Muscle of back (tissue), 13 donors: Measurements from ENCODE around the gene ACHE. TPM values are rescaled to one million over a fixed set of nuclear protein-coding genes. Genes with fewer than 3 reads are reported as not detected.
"Not testable (repeated sequence)": the region's sequence is repeated elsewhere in the genome, so short reads cannot be mapped to it uniquely, and the experiment has no call there.

Experiments used
- DNase-seq, 3 donors: peaks; one replicate each; pipeline versions ENCODE4 v3.0.0 to v3.0.0-alpha.2; 2013
- long read RNA-seq, 9 donors: transcript quantifications; one replicate each; lab custom pipeline, GENCODE V29; 2026
- polyA plus RNA-seq, 10 donors: library from polyadenylated mRNA; unstranded; fragments of 120-200 nt; gene quantifications; one replicate each; pipeline ENCODE4 v1.2.1, GENCODE V29; 2013; ENCODE audit not compliant: insufficient read length in 10 of 10

Gene ACHE
- 10 to 100 TPM; 29.8 to 96.0 (median 59.5) TPM for polyA plus RNA-seq
- long read RNA-seq, donor 1, transcript ACHE-201 (5 exons, 2,168 nt) = major isoform, 9 of 33 reads
- long read RNA-seq, donor 1, partial matches to known transcripts = 13 of 33 reads
- long read RNA-seq, donor 1, other reads (novel, unspliced or antisense) = 6 of 33 reads
- long read RNA-seq, donor 2, transcript ACHE-201 (5 exons, 2,168 nt) = major isoform, 7 of 16 reads
- long read RNA-seq, donor 2, partial matches to known transcripts = 0 of 16 reads
- long read RNA-seq, donor 2, other reads (novel, unspliced or antisense) = 5 of 16 reads
- long read RNA-seq, donor 3 = 0 reads
- long read RNA-seq, donor 4, transcript ACHE-204 (4 exons, 2,218 nt) = major isoform, 5 of 19 reads
- long read RNA-seq, donor 4, partial matches to known transcripts = 10 of 19 reads
- long read RNA-seq, donor 4, other reads (novel, unspliced or antisense) = 0 of 19 reads
- long read RNA-seq, donor 5, transcript ACHE-204 (4 exons, 2,218 nt) = minor isoform, 5 of 27 reads
- long read RNA-seq, donor 5, transcript ACHE-201 (5 exons, 2,168 nt) = major isoform, 9 of 27 reads
- long read RNA-seq, donor 5, partial matches to known transcripts = 8 of 27 reads
- long read RNA-seq, donor 5, other reads (novel, unspliced or antisense) = 5 of 27 reads
- long read RNA-seq, donor 6, transcript ACHE-201 (5 exons, 2,168 nt) = major isoform, 12 of 34 reads
- long read RNA-seq, donor 6, transcript ACHE-204 (4 exons, 2,218 nt) = minor isoform, 8 of 34 reads
- long read RNA-seq, donor 6, partial matches to known transcripts = 5 of 34 reads
- long read RNA-seq, donor 6, other reads (novel, unspliced or antisense) = 9 of 34 reads
- long read RNA-seq, donor 7, partial matches to known transcripts = 0 of 5 reads
- long read RNA-seq, donor 7, other reads (novel, unspliced or antisense) = 0 of 5 reads
- long read RNA-seq, donor 8, partial matches to known transcripts = 6 of 8 reads
- long read RNA-seq, donor 8, other reads (novel, unspliced or antisense) = 0 of 8 reads
- long read RNA-seq, donor 9, partial matches to known transcripts = 0 of 4 reads
- long read RNA-seq, donor 9, other reads (novel, unspliced or antisense) = 0 of 4 reads

- no peak for DNase-seq
Observed at GRCh38 chr7:100895701-100895955, at the start of gene ACHE. ACHE (minus strand) TSS chr7:100895888; CDS start chr7:100894232, 1,656 bp downstream.

GRCh38 chr7:100944138-100944537, 48.5 kb upstream of the ACHE start:
- no peak for DNase-seq

- no peak for DNase-seq
Observed at GRCh38 chr7:100943693-100944092, 48.0 kb upstream of the ACHE start.

- DNase-seq = no peak
Observed at GRCh38 chr7:100942045-100942774, 46.5 kb upstream of the ACHE start.

- DNase-seq = not testable (repeated sequence)
Observed at GRCh38 chr7:100936167-100936566, 40.5 kb upstream of the ACHE start.

- not testable (repeated sequence) for DNase-seq
Observed at GRCh38 chr7:100935381-100935780, 39.7 kb upstream of the ACHE start.

GRCh38 chr7:100933734-100934133, 38.0 kb upstream of the ACHE start:
- no peak for DNase-seq

- no peak for DNase-seq
Observed at GRCh38 chr7:100929808-100930174, 34.1 kb upstream of the ACHE start.

GRCh38 chr7:100923616-100924015, 27.9 kb upstream of the ACHE start:
- not testable (repeated sequence) for DNase-seq

GRCh38 chr7:100921039-100921438, 25.4 kb upstream of the ACHE start:
- no peak for DNase-seq

- not testable (repeated sequence) for DNase-seq
Observed at GRCh38 chr7:100919779-100920437, 24.2 kb upstream of the ACHE start.

GRCh38 chr7:100919335-100919734, 23.6 kb upstream of the ACHE start:
- DNase-seq = not testable (repeated sequence)

- DNase-seq = no peak
Observed at GRCh38 chr7:100914879-100915447, 19.3 kb upstream of the ACHE start.

GRCh38 chr7:100914208-100914878, 18.7 kb upstream of the ACHE start:
- no peak for DNase-seq

GRCh38 chr7:100911484-100911883, 15.8 kb upstream of the ACHE start:
- DNase-seq = no peak

- DNase-seq = not testable (repeated sequence)
Observed at GRCh38 chr7:100910443-100910842, 14.8 kb upstream of the ACHE start.

GRCh38 chr7:100908512-100908911, 12.8 kb upstream of the ACHE start:
- DNase-seq = no peak

GRCh38 chr7:100902638-100903037, 7.0 kb upstream of the ACHE start:
- no peak for DNase-seq

GRCh38 chr7:100901921-100902332, 6.2 kb upstream of the ACHE start:
- DNase-seq = no peak

- no peak for DNase-seq
Observed at GRCh38 chr7:100900978-100901377, 5.3 kb upstream of the ACHE start.
